Measurements from ENCODE around the gene GABRA6.

The GABRA6 gene

GRCh38 chr5:161745392-161745791 is 59.9 kb downstream of the GABRA6 start:
- intact Hi-C loops (cut with DNase I), result no loop called here
- DNase-seq, result no peak

- intact Hi-C loops (cut with DNase I), result no loop called here
- DNase-seq, result no peak
These were observed 65.7 kb downstream of the GABRA6 start for GRCh38 chr5:161751265-161751664.

Measured in posterior cingulate gyrus (tissue), 11 donors.